Trophoblast cell (in vitro differentiated cells and primary cell): Measurements from ENCODE around the gene CARD10.

Experiments used
- DNase-seq, 2 donors: peaks; one replicate each; pipeline ENCODE4 v3.0.0-alpha.2; 2016
- H2AFZ ChIP-seq: 2 replicates; pipeline ENCODE4 v1.6.1; 2013; ENCODE audit warnings: low read length, moderate library complexity, mild to moderate bottlenecking; ENCODE audit not compliant: insufficient read depth, poor library complexity
- H2AK5ac ChIP-seq: 2 replicates; pipeline ENCODE4 v1.6.1; 2013; ENCODE audit warnings: mild to moderate bottlenecking, low read length
- H2BK120ac ChIP-seq: 2 replicates; pipeline ENCODE4 v1.6.1; 2013; ENCODE audit warnings: low read length, mild to moderate bottlenecking, moderate library complexity; ENCODE audit not compliant: insufficient read depth, poor library complexity
- H2BK12ac ChIP-seq: 2 replicates; pipeline ENCODE4 v1.6.1; 2013; ENCODE audit warnings: mild to moderate bottlenecking, low read length, moderate library complexity
- H2BK5ac ChIP-seq: 2 replicates; pipeline ENCODE4 v1.6.1; 2013; ENCODE audit warnings: low read length, low read depth, moderate library complexity, mild to moderate bottlenecking; ENCODE audit not compliant: poor library complexity
- H3K14ac ChIP-seq: 2 replicates; pipeline ENCODE4 v1.6.1; 2013; ENCODE audit warnings: mild to moderate bottlenecking, low read length
- H3K18ac ChIP-seq: 2 replicates; pipeline ENCODE4 v1.6.1; 2013; ENCODE audit warnings: mild to moderate bottlenecking, low read length
- H3K23ac ChIP-seq: 2 replicates; pipeline ENCODE4 v1.6.1; 2013; ENCODE audit warnings: low read length
- H3K27ac ChIP-seq: 2 replicates; pipeline ENCODE4 v1.5.1; 2013; ENCODE audit warnings: low read depth, mild to moderate bottlenecking, inconsistent platforms, low read length, moderate library complexity
- H3K27me3 ChIP-seq: 2 replicates; pipeline ENCODE4 v1.6.1; 2013; ENCODE audit warnings: inconsistent platforms, mild to moderate bottlenecking, low read length, moderate library complexity; ENCODE audit not compliant: insufficient read depth
- H3K36me3 ChIP-seq, 2 experiments: 1 replicate in 1 of 2; 2 replicates in 1 of 2; pipeline ENCODE4 v1.6.1; 2013; ENCODE audit warnings: low read length in 2 of 2, mild to moderate bottlenecking in 2 of 2, moderate library complexity in 1 of 2; ENCODE audit not compliant: insufficient read depth in 2 of 2, control insufficient read depth in 1 of 2
- H3K4ac ChIP-seq: 2 replicates; pipeline ENCODE4 v1.6.1; 2013; ENCODE audit warnings: low read depth, mild to moderate bottlenecking, low read length, moderate library complexity
- H3K4me1 ChIP-seq, 2 experiments: 1 replicate in 1 of 2; 2 replicates in 1 of 2; pipeline ENCODE4 v1.6.1; 2013; ENCODE audit warnings: low read length in 2 of 2, mild to moderate bottlenecking in 2 of 2, moderate library complexity in 1 of 2; ENCODE audit not compliant: insufficient read depth in 2 of 2, control insufficient read depth in 1 of 2
- H3K4me2 ChIP-seq: 2 replicates; pipeline ENCODE4 v1.6.1; 2013; ENCODE audit warnings: inconsistent platforms, mild to moderate bottlenecking, low read length, moderate library complexity
- H3K4me3 ChIP-seq: 2 replicates; pipeline ENCODE4 v1.5.1; 2013; ENCODE audit warnings: mild to moderate bottlenecking, low read depth, low read length, inconsistent platforms
- H3K79me1 ChIP-seq: one replicate; pipeline ENCODE4 v1.6.1; 2013; ENCODE audit warnings: low read length
- H3K79me2 ChIP-seq: 2 replicates; pipeline ENCODE4 v1.6.1; 2013; ENCODE audit warnings: low read length, mild to moderate bottlenecking; ENCODE audit not compliant: control insufficient read depth, insufficient read depth, poor library complexity
- H3K9ac ChIP-seq: 2 replicates; pipeline ENCODE4 v1.6.1; 2013; ENCODE audit warnings: mild to moderate bottlenecking, low read length
- H3K9me3 ChIP-seq: 2 replicates; pipeline ENCODE4 v1.6.1; 2013; ENCODE audit warnings: low read depth, mild to moderate bottlenecking, control low read depth, inconsistent platforms, low read length; ENCODE audit not compliant: insufficient read depth
- H4K12ac ChIP-seq: 2 replicates; pipeline ENCODE4 v1.6.1; 2013; ENCODE audit warnings: low read depth, mild to moderate bottlenecking, low read length, moderate library complexity
- H4K8ac ChIP-seq: 2 replicates; pipeline ENCODE4 v1.6.1; 2013; ENCODE audit warnings: low read depth, mild to moderate bottlenecking, low read length, moderate library complexity
- H4K91ac ChIP-seq: one replicate; pipeline ENCODE4 v1.6.1; 2013; ENCODE audit warnings: low read depth, mild to moderate bottlenecking, low read length, moderate library complexity
- WGBS: extraction: QIAGEN DNeasy Blood & Tissue Kit; methylation state at CpG from one replicate; pipeline ENCODE4 v1.1.7; 2013; ENCODE audit warnings: missing lambda C conversion rate; ENCODE audit not compliant: insufficient read length, insufficient coverage; ENCODE audit errors: extremely low coverage; 5-methylcytosine and 5-hydroxymethylcytosine counted together

CARD10 gene

GRCh38 chr22:37503850-37504249 lies 15.4 kb downstream of the CARD10 start:
- no peak overlapping the region for H2AFZ ChIP-seq
- H3K4me1 ChIP-seq: peaks cover 22 to 23% of the 10 kb centered on the region in 2 experiments
- no peak overlapping the region for H3K4ac ChIP-seq
- no peak overlapping the region for H2AK5ac ChIP-seq
- H3K9me3 ChIP-seq: peaks cover 3% of the 10 kb centered on the region
- H2BK120ac ChIP-seq: no peak overlapping the region
- H4K12ac ChIP-seq: no peak overlapping the region
- no peaks in the 10 kb centered on the region for H3K27me3 ChIP-seq
- no peak overlapping the region for H3K4me2 ChIP-seq
- WGBS: no CpG with 5 or more reads among the region's 11 CpGs
- H4K8ac ChIP-seq: no peak overlapping the region
- no peak overlapping the region for H3K18ac ChIP-seq
- H3K79me1 ChIP-seq: peaks cover 7% of the 10 kb centered on the region
- no peak for DNase-seq
- no peak overlapping the region for H3K9ac ChIP-seq
- no peak overlapping the region for H2BK12ac ChIP-seq
- no peak overlapping the region for H4K91ac ChIP-seq
- H3K27ac ChIP-seq: no peak overlapping the region
- H3K4me3 ChIP-seq: no peak overlapping the region
- no peak overlapping the region for H3K14ac ChIP-seq
- no peak overlapping the region for H3K23ac ChIP-seq
- H2BK5ac ChIP-seq: no peak overlapping the region
- no peaks in the 10 kb centered on the region for H3K79me2 ChIP-seq
- H3K36me3 ChIP-seq: peaks cover 11% of the 10 kb centered on the region in 2 experiments

DNA sequence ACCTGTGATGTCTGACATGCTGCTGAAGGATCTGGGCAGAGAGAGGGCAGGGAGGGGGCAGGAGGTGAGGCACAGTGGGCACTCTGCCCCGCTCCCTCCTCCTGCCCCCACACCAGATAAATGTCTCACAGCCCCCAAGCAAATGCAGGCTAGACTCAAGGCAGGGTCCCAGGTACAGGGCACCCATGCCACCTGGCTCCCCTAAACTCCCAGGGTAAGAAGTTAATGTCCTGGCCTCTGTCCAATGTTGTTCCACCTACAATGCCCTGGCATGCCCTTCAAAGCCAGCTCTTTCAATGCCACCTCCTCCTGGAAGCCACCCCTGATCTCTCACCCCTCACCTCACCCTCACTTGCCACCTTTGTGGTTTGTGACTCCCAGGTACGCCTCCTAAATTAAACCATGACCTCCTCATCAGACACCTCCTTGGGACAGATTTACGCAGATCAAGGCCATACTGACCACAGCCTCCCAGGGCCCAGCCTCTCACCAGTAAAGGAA lies 16.0 kb downstream of the CARD10 start:
- no peak overlapping the region for H3K4me3 ChIP-seq
- peaks cover 19% of the 10 kb centered on the region in 2 experiments for H3K4me1 ChIP-seq
- H3K18ac ChIP-seq: no peak overlapping the region
- no peaks in the 10 kb centered on the region for H3K79me2 ChIP-seq
- H4K12ac ChIP-seq: no peak overlapping the region
- peak overlapping the region; percentile 5 for H2BK12ac ChIP-seq
- H3K9ac ChIP-seq: no peak overlapping the region
- H3K27ac ChIP-seq: no peak overlapping the region
- H3K4me2 ChIP-seq: no peak overlapping the region
- H2AK5ac ChIP-seq: peak overlapping the region; percentile 40
- no peak overlapping the region for H3K23ac ChIP-seq
- WGBS: no CpG with 5 or more reads among the region's 3 CpGs
- H2BK120ac ChIP-seq: no peak overlapping the region
- no peaks in the 10 kb centered on the region for H3K27me3 ChIP-seq
- H2AFZ ChIP-seq: no peak overlapping the region
- no peak for DNase-seq
- peaks cover 3% of the 10 kb centered on the region for H3K9me3 ChIP-seq
- peaks cover 7% of the 10 kb centered on the region for H3K79me1 ChIP-seq
- peaks cover 7 to 11% of the 10 kb centered on the region in 2 experiments for H3K36me3 ChIP-seq
- H3K14ac ChIP-seq: no peak overlapping the region
- H3K4ac ChIP-seq: no peak overlapping the region
- H4K91ac ChIP-seq: peak overlapping the region; percentile 15
- H2BK5ac ChIP-seq: no peak overlapping the region
- no peak overlapping the region for H4K8ac ChIP-seq

- peak overlapping the region; percentile 40 for H2AK5ac ChIP-seq
- no peak overlapping the region for H4K12ac ChIP-seq
- no peak overlapping the region for H3K23ac ChIP-seq
- H4K91ac ChIP-seq: peak overlapping the region; percentile 15
- no peak for DNase-seq
- no peak overlapping the region for H3K9ac ChIP-seq
- no peak overlapping the region for H4K8ac ChIP-seq
- H3K27ac ChIP-seq: peak overlapping the region; percentile 7
- no peaks in the 10 kb centered on the region for H3K27me3 ChIP-seq
- H2BK5ac ChIP-seq: no peak overlapping the region
- H3K4me2 ChIP-seq: no peak overlapping the region
- H3K4me1 ChIP-seq: peaks cover 19% of the 10 kb centered on the region in 2 experiments
- H2AFZ ChIP-seq: no peak overlapping the region
- peaks cover 7% of the 10 kb centered on the region for H3K79me1 ChIP-seq
- no peak overlapping the region for H3K4ac ChIP-seq
- no peak overlapping the region for H2BK120ac ChIP-seq
- peaks cover 3% of the 10 kb centered on the region for H3K9me3 ChIP-seq
- peaks cover 7 to 9% of the 10 kb centered on the region in 2 experiments for H3K36me3 ChIP-seq
- H3K79me2 ChIP-seq: no peaks in the 10 kb centered on the region
- peak overlapping the region; percentile 5 for H2BK12ac ChIP-seq
- H3K4me3 ChIP-seq: no peak overlapping the region
- no peak overlapping the region for H3K18ac ChIP-seq
- no peak overlapping the region for H3K14ac ChIP-seq
- no CpG with 5 or more reads among the region's 16 CpGs for WGBS
Observed at GRCh38 chr22:37502342-37503182, 16.7 kb downstream of the CARD10 start.

GRCh38 chr22:37501610-37502341 lies 17.4 kb downstream of the CARD10 start:
- Histone ChIP-seq H2AFZ (no peak overlapping the region), H3K9ac (no peak overlapping the region), H3K23ac (no peak overlapping the region), H3K79me1 (peaks cover 8% of the 10 kb centered on the region), H4K91ac (no peak overlapping the region), H2BK5ac (no peak overlapping the region), H3K27ac (peak overlapping the region; percentile 7), H3K4me2 (no peak overlapping the region), H3K4me3 (no peak overlapping the region), H3K4me1 (peaks cover 24 to 25% of the 10 kb centered on the region in 2 experiments), H3K79me2 (no peaks in the 10 kb centered on the region), H2BK12ac (peak overlapping the region; percentile 16), H3K36me3 (peaks cover 7 to 8% of the 10 kb centered on the region in 2 experiments), H3K18ac (no peak overlapping the region), H3K4ac (no peak overlapping the region), H4K8ac (no peak overlapping the region), H2AK5ac (no peak overlapping the region), H3K14ac (no peak overlapping the region), H4K12ac (no peak overlapping the region), H2BK120ac (no peak overlapping the region), H3K9me3 (peaks cover 3% of the 10 kb centered on the region), H3K27me3 (no peaks in the 10 kb centered on the region)
- no peak for DNase-seq
- no CpG with 5 or more reads among the region's 14 CpGs for WGBS
